Measurements from ENCODE around the gene ARF3. TPM values are rescaled to one million over a fixed set of nuclear protein-coding genes. Genes with fewer than 3 reads are reported as not detected.

The ARF3 gene
- total RNA-seq, 2 experiments from 2014 or later = 58.3 to 67.6 TPM

- TF ChIP-seq, protein P1, sequence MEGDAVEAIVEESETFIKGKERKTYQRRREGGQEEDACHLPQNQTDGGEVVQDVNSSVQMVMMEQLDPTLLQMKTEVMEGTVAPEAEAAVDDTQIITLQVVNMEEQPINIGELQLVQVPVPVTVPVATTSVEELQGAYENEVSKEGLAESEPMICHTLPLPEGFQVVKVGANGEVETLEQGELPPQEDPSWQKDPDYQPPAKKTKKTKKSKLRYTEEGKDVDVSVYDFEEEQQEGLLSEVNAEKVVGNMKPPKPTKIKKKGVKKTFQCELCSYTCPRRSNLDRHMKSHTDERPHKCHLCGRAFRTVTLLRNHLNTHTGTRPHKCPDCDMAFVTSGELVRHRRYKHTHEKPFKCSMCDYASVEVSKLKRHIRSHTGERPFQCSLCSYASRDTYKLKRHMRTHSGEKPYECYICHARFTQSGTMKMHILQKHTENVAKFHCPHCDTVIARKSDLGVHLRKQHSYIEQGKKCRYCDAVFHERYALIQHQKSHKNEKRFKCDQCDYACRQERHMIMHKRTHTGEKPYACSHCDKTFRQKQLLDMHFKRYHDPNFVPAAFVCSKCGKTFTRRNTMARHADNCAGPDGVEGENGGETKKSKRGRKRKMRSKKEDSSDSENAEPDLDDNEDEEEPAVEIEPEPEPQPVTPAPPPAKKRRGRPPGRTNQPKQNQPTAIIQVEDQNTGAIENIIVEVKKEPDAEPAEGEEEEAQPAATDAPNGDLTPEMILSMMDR (IDR thresholded peaks at IDR 0.05) = no peak
- no peaks in the 10 kb centered on the region for H3K36me3 Mint-ChIP-seq (ENCODE audit: low read depth)
- no peak overlapping the region for H3K4me3 Mint-ChIP-seq
- intact Hi-C loops (cut with micrococcal nuclease) = loop anchor here (5.0 kb wide), 1 partner anchor 98 kb away; the partner anchor contains the start of gene DHH
- CTCF ChIA-PET = interaction anchor here (1.1 to 21.6 kb wide), 11 partner anchors 14 to 142 kb away, joined by 3 to 896 read pairs (median 5); partner anchors contain the start of genes ARF3, DDX23, DHH and WNT1
- H3K27ac Mint-ChIP-seq = no peak overlapping the region
- no peak for DNase-seq
- POLR2A ChIA-PET = interaction anchor here (0.7 to 1.9 kb wide), 3 partner anchors 16 to 142 kb away, joined by 3 to 5 read pairs (median 3); partner anchors contain the start of genes PRKAG1 and WNT1
- no peaks in the 10 kb centered on the region for H3K9me3 Mint-ChIP-seq
- peaks cover 39% of the 10 kb centered on the region for H3K27me3 Mint-ChIP-seq
- no peak for ATAC-seq
- H3K4me1 Mint-ChIP-seq (ENCODE audit: low read depth) = peaks cover 16% of the 10 kb centered on the region
Measured at GRCh38 chr12:48994224-48995085, 37.2 kb upstream of the ARF3 start.

GRCh38 chr12:48993787-48994186 lies 36.5 kb upstream of the ARF3 start:
- Mint-ChIP-seq H3K4me3 (no peak overlapping the region), H3K9me3 (no peaks in the 10 kb centered on the region), H3K27ac (no peak overlapping the region), H3K4me1 (ENCODE audit: low read depth) (peaks cover 14% of the 10 kb centered on the region), H3K36me3 (ENCODE audit: low read depth) (no peaks in the 10 kb centered on the region), H3K27me3 (peaks cover 44% of the 10 kb centered on the region)
- ATAC-seq (no peak), DNase-seq (no peak)
- intact Hi-C loops (cut with micrococcal nuclease) = no loop called here
- TF ChIP-seq, protein P1 (IDR thresholded peaks at IDR 0.05) = no peak
- ChIA-PET CTCF (interaction anchor here (1.2 to 21.6 kb wide), 10 partner anchors 15 to 141 kb away, joined by 3 to 896 read pairs (median 6); partner anchors contain the start of genes ARF3, DDX23, WNT1 and WNT10B), POLR2A (no interaction called here)

DNA sequence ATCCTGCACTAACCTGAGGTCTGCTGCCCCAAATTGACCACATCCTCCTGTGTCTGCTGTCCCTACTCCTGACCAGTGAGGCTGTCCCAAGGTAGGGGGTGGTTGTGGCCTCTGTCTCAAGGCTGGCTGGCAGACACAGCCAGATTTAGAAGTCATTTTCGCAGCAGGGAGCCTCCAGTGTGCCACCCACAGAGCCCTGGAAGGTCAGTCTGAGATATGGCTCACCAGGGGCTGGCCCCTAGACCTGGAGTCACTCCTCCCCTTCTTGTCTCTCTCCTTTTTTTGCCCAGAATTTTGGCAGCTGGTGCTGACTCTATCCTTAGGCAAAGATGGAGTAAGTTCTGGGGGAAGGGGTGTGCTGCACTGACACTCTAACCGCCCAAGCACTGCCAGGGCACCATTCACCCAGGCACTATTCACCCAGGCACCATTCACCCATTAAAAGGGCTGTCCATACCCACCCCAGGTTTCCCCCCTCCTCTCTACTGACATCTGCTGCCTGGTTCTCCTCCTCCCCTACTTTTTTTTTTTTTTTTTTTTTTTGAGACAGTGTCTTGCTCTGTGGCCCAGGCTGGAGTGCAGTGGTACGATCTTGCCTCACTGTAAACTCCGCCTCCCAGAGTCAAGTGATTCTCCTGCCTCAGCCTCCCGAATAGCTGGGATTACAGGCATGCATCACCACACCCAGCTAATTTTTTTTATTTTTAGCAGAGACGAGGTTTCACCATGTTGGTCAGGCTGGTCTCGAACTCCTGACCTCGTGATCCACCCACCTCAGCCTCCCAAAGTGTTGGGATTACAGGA lies 34.2 kb upstream of the ARF3 start:
- Mint-ChIP-seq H3K36me3 (ENCODE audit: low read depth) (no peaks in the 10 kb centered on the region), H3K4me3 (no peak overlapping the region), H3K27ac (no peak overlapping the region), H3K4me1 (ENCODE audit: low read depth) (peaks cover 4% of the 10 kb centered on the region), H3K27me3 (peaks cover 43% of the 10 kb centered on the region), H3K9me3 (no peaks in the 10 kb centered on the region)
- intact Hi-C loops (cut with micrococcal nuclease) = no loop called here
- ATAC-seq (no peak), DNase-seq (no peak)
- ChIA-PET POLR2A (interaction anchor here (1.0 to 1.2 kb wide), 2 partner anchors 14 to 23 kb away, joined by 3 to 4 read pairs; partner anchors contain the start of gene WNT1), CTCF (interaction anchor here (0.7 to 21.6 kb wide), 4 partner anchors 27 to 170 kb away, joined by 3 to 896 read pairs (median 8); partner anchors contain the start of genes ARF3, WNT1 and WNT10B)
- TF ChIP-seq, protein P1 (IDR thresholded peaks at IDR 0.05) = no peak

- H3K4me3 Mint-ChIP-seq = no peak overlapping the region
- no peaks in the 10 kb centered on the region for H3K9me3 Mint-ChIP-seq
- DNase-seq (no peak), ATAC-seq (no peak)
- H3K27ac Mint-ChIP-seq = no peak overlapping the region
- ChIA-PET POLR2A (interaction anchor here (1.0 to 1.2 kb wide), 2 partner anchors 13 to 22 kb away, joined by 3 to 4 read pairs; partner anchors contain the start of gene WNT1), CTCF (interaction anchor here (2.9 to 21.6 kb wide), 2 partner anchors 27 to 53 kb away, joined by 12 to 896 read pairs; partner anchors contain the start of genes ARF3, WNT1 and WNT10B)
- peaks cover 39% of the 10 kb centered on the region for H3K27me3 Mint-ChIP-seq
- intact Hi-C loops (cut with micrococcal nuclease) = no loop called here
- H3K4me1 Mint-ChIP-seq (ENCODE audit: low read depth) = peaks cover 4% of the 10 kb centered on the region
- TF ChIP-seq, protein P1 (IDR thresholded peaks at IDR 0.05) = no peak
- H3K36me3 Mint-ChIP-seq (ENCODE audit: low read depth) = no peaks in the 10 kb centered on the region
Measured at GRCh38 chr12:48990552-48990951, 33.3 kb upstream of the ARF3 start.

All from activated CD8-positive, alpha-beta T cell treated with anti-CD3 and anti-CD28 coated beads for 36 hours (primary cell).